Raji (cell line): ENCODE results near the gene FAM98C.

Source experiments
- POLR2A ChIP-seq: IDR thresholded peaks from 2 replicates; pipeline ENCODE4 v1.6.1; 2011; ENCODE audit warnings: low read depth, low read length, control low read depth; ENCODE audit not compliant: insufficient read depth

The FAM98C gene

DNA sequence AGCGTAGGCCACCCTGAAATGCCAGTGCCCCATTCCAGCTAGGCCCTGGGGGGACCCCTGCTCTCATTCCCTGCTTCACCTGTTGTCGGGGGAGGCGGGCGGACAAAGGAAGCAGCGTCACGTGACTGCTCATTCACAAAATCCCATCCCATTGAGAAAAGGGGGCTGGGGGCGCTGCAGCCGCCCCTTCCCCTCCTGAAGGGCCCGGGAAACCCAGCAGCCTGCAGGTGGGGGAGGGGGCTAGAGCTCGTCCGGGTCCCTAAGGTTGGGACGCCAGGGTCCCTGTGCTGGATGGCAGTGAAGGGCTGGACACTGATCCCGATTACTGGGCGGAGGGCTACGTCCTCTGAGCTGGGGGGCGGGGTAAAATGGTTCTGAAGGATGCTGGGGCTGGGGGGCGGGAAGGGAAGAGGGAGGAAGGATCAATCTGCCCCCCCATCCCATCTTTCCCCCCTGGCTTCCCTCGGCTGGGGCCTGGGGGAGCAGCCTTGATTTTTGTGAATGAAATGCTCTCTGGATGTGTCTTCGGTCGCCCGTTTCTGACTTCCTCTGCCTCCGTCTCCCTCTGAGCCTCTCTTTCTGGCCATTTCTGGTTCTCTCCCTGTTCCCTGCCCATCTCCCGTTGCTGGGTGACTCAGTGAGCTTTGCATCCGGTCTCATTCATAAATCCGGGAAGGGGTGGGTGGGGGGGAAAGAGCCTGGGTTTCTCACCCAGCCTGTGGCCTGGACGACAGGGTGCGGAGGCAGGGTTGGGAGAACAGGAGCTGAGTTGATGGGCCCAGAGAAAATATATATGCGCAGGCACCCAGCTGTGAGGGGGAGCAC is 13.6 kb upstream of the FAM98C start:
- TF ChIP-seq POLR2A = no peak

DNA sequence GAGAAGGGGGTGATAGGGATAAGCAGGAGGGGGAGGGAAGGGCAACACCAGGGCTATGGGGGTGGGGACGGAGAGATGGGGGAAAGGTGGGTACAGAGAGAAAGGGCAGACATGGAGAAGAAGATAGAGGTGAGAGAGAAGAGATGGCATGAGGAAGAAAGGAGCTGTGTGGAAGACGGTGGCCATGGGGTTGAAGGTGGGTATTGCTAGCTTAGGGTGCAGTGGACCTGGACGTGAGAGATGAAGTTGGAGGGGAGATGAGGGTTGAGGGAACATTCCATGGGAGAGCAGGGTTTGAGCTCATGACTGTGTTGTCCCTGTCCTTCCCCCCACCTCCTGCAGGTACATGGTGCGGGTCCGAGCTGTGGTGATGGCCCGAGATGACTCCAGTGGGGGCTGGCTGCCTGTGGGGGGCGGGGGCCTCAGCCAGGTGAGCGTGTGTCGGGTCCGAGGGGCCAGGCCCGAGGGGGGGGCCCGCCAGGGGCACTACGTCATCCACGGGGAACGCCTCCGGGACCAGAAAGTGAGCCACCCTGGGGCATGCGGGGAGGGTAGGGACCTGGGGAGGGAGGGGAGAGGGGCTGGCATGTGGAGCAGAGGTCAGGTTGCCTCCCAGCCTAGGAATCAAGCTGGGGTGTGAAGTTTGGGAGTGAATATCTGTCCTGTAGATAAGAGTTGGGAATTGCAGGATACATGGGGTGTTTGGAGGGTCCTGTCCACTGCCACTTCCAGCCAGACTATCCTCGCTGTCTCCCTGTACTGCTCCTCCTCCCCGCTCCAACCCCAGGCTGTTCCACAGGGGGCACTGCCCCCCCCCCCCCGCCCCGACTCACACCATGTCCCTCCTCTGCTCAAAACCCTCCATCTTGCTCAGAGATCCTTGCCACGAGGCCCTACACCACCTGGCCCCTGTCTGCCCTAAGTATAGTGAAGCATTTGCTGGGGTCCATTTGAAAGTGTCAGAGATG is 12.7 kb upstream of the FAM98C start:
- no peak for TF ChIP-seq POLR2A

- no peak for TF ChIP-seq POLR2A
These were observed 10.9 kb upstream of the FAM98C start for GRCh38 chr19:38391911-38392464.

GRCh38 chr19:38392707-38393308 is 10.1 kb upstream of the FAM98C start:
- TF ChIP-seq POLR2A = no peak

- TF ChIP-seq POLR2A = no peak
These were observed 8.4 kb upstream of the FAM98C start for GRCh38 chr19:38394488-38394887.

DNA sequence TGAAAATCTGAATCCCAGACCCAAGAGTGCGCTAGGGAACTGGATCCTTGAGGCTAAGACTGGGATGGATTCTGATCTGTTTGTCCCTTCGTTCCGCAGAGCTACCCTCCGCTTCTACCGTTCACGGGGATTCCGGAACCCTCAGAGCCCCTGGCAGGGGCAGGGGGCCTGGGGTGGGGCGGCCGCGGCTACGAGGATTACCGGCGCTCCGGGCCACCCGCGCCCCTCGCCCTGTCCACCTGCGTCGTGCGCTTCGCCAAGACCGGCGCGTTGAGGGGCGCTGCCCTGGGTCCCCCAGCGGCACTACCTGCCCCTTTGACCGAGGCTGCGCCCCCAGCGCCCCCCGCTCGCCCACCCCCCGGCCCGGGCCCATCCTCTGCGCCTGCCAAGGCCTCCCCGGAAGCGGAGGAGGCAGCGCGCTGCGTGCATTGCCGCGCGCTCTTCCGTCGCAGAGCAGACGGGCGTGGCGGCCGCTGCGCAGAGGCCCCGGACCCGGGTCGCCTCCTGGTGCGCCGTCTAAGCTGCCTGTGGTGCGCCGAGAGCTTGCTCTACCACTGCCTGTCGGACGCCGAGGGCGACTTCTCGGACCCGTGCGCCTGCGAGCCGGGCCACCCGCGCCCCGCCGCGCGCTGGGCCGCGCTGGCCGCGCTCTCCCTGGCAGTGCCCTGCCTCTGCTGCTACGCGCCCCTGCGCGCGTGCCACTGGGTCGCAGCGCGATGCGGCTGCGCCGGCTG is 7.3 kb upstream of the FAM98C start:
- no peak for TF ChIP-seq POLR2A

DNA sequence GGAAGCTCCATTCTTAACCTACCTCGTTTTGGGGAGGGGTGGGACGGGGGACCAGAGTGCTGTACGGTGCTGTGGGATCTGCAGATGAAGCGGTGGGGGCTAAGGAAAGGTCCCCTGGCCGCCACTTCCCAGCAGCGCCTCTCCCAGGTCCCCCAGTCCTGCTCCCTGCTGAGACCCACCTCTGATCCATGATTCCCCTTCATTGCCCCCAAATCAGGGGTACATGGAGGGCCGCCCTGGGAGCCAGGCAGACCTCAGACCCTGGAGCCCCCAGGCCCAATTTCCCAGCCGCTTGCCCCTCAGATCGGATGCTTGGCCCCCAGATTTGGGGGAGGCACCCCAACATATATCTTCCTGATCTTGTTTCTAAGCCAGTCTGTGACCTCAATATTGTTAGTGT is 3.8 kb upstream of the FAM98C start:
- TF ChIP-seq POLR2A = no peak

DNA sequence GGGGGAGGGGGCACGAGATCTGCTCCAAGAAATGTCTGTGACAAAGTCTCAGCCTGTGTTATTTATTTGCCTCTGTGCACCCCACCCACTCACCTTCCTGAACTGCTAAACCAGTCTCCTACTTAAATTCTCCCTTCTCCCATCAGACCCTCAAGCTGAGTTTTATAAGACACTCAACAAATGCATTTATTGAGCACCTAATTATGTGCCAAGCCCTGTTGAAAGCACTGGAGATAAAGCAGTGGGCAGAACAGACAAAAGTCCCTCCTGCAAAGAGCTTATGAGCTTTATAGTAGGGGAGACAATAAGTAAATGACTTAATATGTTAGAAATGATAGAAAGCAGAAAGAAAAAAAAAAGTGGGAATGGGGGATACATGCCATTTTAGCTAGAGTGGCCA is 3.4 kb upstream of the FAM98C start:
- TF ChIP-seq POLR2A = no peak

DNA sequence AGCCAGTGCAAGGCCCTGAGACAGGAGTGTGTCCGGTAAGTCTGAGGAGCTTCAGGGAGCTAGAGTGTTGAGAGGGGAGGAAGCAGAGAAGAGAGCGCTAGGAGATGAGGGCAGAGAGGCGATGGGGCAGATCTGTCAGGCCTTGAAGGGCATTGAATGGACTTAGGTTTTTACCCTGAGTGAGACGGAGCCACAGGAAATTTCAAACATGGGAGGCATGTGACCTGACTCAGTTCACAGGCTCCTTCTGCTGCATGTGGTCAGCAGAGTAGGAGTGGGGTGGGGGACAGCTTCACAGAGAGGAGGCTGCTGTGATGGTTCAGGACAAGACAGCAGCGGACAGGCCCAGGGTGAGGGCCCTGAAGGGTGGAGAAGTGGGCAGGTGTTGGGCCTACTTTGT is 2.5 kb upstream of the FAM98C start:
- TF ChIP-seq POLR2A = no peak

- no peak for TF ChIP-seq POLR2A
These were observed 1.7 kb upstream of the FAM98C start for GRCh38 chr19:38401148-38401547.

DNA sequence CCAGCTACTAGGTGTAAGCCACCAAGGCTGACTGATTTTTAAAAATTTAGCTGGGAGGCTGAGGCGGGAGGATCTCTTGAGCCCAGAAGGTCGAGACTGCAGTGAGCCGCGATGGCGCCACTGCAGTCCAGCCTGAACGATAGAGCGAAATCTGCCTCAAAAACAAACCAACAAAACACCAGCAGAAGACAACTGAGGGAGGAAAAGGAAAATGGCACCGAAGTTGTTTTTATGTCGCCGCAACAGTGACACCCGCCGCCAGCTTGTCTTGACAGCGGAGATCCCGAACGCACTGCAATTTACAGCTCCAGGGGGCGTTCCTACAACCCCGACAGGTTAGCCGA is 298 bp upstream of the FAM98C start:
- peak; percentile 23; the same call in 1 of the 2 replicates for TF ChIP-seq POLR2A

GRCh38 chr19:38404858-38405257 is 2.0 kb downstream of the FAM98C start:
- TF ChIP-seq POLR2A = no peak

GRCh38 chr19:38405276-38405675 is 2.4 kb downstream of the FAM98C start:
- TF ChIP-seq POLR2A = no peak

GRCh38 chr19:38409631-38410133 is 6.8 kb downstream of the FAM98C start:
- TF ChIP-seq POLR2A = no peak
